Skin epidermis (tissue), 12 donors: Measurements from ENCODE around the gene HOXD3.

Experiments used
- H3K27ac ChIP-seq, 21 experiments: fragments of 200-600 bp; sonication (generic) in 11 of 21; one replicate each; pipeline ENCODE4 v1.5.0; 2020; ENCODE audit warnings: mild to moderate bottlenecking in 3 of 21, inconsistent platforms in 2 of 21, moderate library complexity in 2 of 21
- H3K4me3 ChIP-seq, 7 experiments: fragments of 200-600 bp; sonication (generic) in 2 of 7; one replicate each; pipeline ENCODE4 v1.5.0; 2020; ENCODE audit warnings: inconsistent platforms in 2 of 7, mild to moderate bottlenecking in 2 of 7, moderate library complexity in 1 of 7

Gene HOXD3

GRCh38 chr2:176130147-176130956, 26.8 kb upstream of the HOXD3 start:
- H3K4me3 ChIP-seq = peak overlapping the region; percentile 30 to 55 (median 44)
- peak overlapping the region; percentile 25 to 95 (median 84) for H3K27ac ChIP-seq

- Histone ChIP-seq H3K27ac (peak overlapping the region in 19 of 21 experiments; percentile 25 to 95 (median 86)), H3K4me3 (peak overlapping the region; percentile 30 to 55 (median 44))
Observed at GRCh38 chr2:176130957-176131847, 25.9 kb upstream of the HOXD3 start.

GRCh38 chr2:176131848-176132158, 25.3 kb upstream of the HOXD3 start:
- Histone ChIP-seq H3K4me3 (peak overlapping the region; percentile 6 to 55 (median 44)), H3K27ac (peak overlapping the region in 9 of 21 experiments; percentile 79 to 95 (median 91))

- H3K27ac ChIP-seq = peak overlapping the region in 10 of 21 experiments; percentile 15 to 95 (median 88)
- peak overlapping the region; percentile 6 to 55 (median 44) for H3K4me3 ChIP-seq
Observed at GRCh38 chr2:176132205-176133171, 24.6 kb upstream of the HOXD3 start.

- H3K4me3 ChIP-seq = no peak overlapping the region
- H3K27ac ChIP-seq = peak overlapping the region in 3 of 21 experiments; percentile 91 to 95 (median 94)
Observed at GRCh38 chr2:176133389-176133788, 23.7 kb upstream of the HOXD3 start.

- Histone ChIP-seq H3K27ac (no peak overlapping the region), H3K4me3 (no peak overlapping the region)
Observed at GRCh38 chr2:176134035-176134434, 23.1 kb upstream of the HOXD3 start.

GRCh38 chr2:176135035-176135440, 22.1 kb upstream of the HOXD3 start:
- Histone ChIP-seq H3K4me3 (peak overlapping the region in 1 of 7 experiments; percentile 9), H3K27ac (peak overlapping the region in 8 of 21 experiments; percentile 15 to 98 (median 86))

- Histone ChIP-seq H3K27ac (peak overlapping the region; percentile 44 to 98 (median 84)), H3K4me3 (peak overlapping the region; percentile 26 to 70 (median 40))
Observed at GRCh38 chr2:176136374-176137251, 20.5 kb upstream of the HOXD3 start.

- peak overlapping the region; percentile 26 to 70 (median 40) for H3K4me3 ChIP-seq
- peak overlapping the region in 18 of 21 experiments; percentile 44 to 98 (median 85) for H3K27ac ChIP-seq
Observed at GRCh38 chr2:176137252-176137580, 19.9 kb upstream of the HOXD3 start.

GRCh38 chr2:176137906-176138305, 19.2 kb upstream of the HOXD3 start:
- Histone ChIP-seq H3K4me3 (peak overlapping the region in 4 of 7 experiments; percentile 2 to 70 (median 42)), H3K27ac (peak overlapping the region in 8 of 21 experiments; percentile 46 to 98 (median 79))

- H3K4me3 ChIP-seq = peak overlapping the region in 4 of 7 experiments; percentile 2 to 70 (median 42)
- peak overlapping the region in 15 of 21 experiments; percentile 13 to 98 (median 74) for H3K27ac ChIP-seq
Observed at GRCh38 chr2:176138526-176138922, 18.6 kb upstream of the HOXD3 start.

GRCh38 chr2:176138923-176139660, 18.0 kb upstream of the HOXD3 start:
- peak overlapping the region in 16 of 21 experiments; percentile 13 to 98 (median 74) for H3K27ac ChIP-seq

GRCh38 chr2:176139661-176140512, 17.2 kb upstream of the HOXD3 start:
- H3K4me3 ChIP-seq = peak overlapping the region in 5 of 7 experiments; percentile 20 to 70 (median 40)
- H3K27ac ChIP-seq = peak overlapping the region in 17 of 21 experiments; percentile 13 to 98 (median 72)

More at GRCh38 chr2:176138923-176139660, 18.0 kb upstream of the HOXD3 start:
- peak overlapping the region in 4 of 7 experiments; percentile 2 to 70 (median 42) for H3K4me3 ChIP-seq

GRCh38 chr2:176140513-176141317, 16.4 kb upstream of the HOXD3 start:
- H3K4me3 ChIP-seq = peak overlapping the region; percentile 20 to 70 (median 40)
- peak overlapping the region in 17 of 21 experiments; percentile 13 to 98 (median 72) for H3K27ac ChIP-seq

GRCh38 chr2:176142281-176142680, 14.8 kb upstream of the HOXD3 start:
- no peak overlapping the region for H3K4me3 ChIP-seq
- no peak overlapping the region for H3K27ac ChIP-seq
